GM23248 (cell line): Measurements from ENCODE around the gene FLOT1.

Experiments used
- EZH2 ChIP-seq: fragments of 200-600 bp; sonication (generic); IDR thresholded peaks from 2 replicates; pipeline ENCODE4 v1.6.1; 2018; ENCODE audit warnings: antibody characterized with exemption, mild to moderate bottlenecking; ENCODE audit not compliant: insufficient read depth, poor library complexity, severe bottlenecking
- EZH2phosphoT487 ChIP-seq: fragments of 200-600 bp; sonication (generic); IDR thresholded peaks from 2 replicates; pipeline ENCODE4 v1.6.1; 2018; ENCODE audit warnings: antibody characterized with exemption, moderate library complexity, mild to moderate bottlenecking, low read depth; ENCODE audit not compliant: insufficient read depth

DNA sequence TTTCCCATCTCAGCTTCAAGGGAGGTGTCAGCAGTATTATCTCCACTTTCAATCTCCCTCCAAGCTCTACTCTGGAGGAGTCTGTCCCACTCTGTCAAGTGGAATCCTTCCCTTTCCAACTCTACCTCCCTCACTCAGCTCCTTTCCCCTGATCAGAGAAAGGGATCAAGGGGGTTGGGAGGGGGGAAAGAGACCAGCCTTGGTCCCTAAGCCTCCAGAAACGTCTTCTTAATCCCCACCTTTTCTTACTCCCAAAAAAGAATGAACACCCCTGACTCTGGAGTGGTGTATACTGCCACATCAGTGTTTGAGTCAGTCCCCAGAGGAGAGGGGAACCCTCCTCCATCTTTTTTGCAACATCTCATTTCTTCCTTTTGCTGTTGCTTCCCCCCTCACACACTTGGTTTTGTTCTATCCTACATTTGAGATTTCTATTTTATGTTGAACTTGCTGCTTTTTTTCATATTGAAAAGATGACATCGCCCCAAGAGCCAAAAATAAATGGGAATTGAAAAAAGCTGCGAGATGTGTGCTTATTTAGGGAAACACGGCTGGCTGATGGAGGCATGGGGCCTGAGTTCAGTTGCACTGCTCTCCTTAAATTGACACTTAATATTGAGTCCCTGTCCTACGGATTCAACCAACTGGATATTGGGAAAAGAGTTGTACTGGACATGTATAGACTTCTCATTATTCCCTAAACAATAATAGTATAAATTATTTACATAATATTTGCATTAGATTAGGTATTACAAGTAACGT, 17.4 kb downstream of the FLOT1 start:
- TF ChIP-seq EZH2 (no peak), EZH2phosphoT487 (no peak)
